ENCODE measurements around the gene CCDC38.

The CCDC38 gene

DNA sequence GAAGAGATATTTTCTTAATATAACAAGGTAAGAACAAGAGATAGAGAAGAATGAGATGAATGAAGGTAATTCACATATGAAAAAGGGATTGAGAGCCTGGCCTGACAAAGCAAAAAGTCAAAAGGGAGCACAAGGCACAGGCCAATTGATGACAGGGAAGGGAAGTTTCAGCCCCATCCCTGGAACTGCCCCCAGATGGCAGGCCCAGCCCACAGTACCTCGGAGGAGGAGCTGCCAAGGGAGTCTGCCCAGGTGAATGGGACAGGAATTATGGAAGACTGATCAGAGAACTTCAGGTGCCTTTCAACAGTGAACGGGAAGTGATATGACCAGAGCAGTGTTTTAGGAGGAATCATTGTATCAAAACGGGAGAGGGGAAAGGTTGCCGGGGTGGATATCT lies 68.0 kb downstream of the CCDC38 start:
- DNase-seq (ENCODE audit: low read depth), result no peak
- no peak overlapping the region for H3K4me3 ChIP-seq (ENCODE audit: low read depth, low read length)
- TF ChIP-seq, protein P1, sequence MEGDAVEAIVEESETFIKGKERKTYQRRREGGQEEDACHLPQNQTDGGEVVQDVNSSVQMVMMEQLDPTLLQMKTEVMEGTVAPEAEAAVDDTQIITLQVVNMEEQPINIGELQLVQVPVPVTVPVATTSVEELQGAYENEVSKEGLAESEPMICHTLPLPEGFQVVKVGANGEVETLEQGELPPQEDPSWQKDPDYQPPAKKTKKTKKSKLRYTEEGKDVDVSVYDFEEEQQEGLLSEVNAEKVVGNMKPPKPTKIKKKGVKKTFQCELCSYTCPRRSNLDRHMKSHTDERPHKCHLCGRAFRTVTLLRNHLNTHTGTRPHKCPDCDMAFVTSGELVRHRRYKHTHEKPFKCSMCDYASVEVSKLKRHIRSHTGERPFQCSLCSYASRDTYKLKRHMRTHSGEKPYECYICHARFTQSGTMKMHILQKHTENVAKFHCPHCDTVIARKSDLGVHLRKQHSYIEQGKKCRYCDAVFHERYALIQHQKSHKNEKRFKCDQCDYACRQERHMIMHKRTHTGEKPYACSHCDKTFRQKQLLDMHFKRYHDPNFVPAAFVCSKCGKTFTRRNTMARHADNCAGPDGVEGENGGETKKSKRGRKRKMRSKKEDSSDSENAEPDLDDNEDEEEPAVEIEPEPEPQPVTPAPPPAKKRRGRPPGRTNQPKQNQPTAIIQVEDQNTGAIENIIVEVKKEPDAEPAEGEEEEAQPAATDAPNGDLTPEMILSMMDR (IDR thresholded peaks at IDR 0.05; ENCODE audit: insufficient read depth, low read depth, low read length, missing control alignments), result no peak

DNA sequence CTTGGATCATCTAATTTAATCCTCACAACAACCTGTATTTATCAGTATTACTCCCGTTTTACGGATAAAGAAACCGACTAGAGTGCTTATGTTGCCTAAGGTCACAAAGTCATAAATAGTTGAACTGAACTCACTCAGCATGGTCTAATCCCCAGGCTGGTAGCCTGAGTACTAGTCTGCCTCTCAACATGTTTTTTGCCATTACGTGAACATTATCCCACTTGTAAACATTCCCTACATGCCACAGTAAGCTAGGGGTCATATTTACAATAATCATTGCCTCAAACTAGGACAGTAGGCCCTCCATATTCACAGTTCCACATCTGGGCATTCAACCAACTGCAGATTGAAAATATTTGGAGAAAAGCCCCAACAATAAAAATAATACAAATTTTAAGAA lies 71.5 kb downstream of the CCDC38 start:
- no peak for DNase-seq (ENCODE audit: low read depth)
- TF ChIP-seq, protein P1 (IDR thresholded peaks at IDR 0.05; ENCODE audit: insufficient read depth, low read depth, low read length, missing control alignments), result no peak
- H3K4me3 ChIP-seq (ENCODE audit: low read depth, low read length), result no peak overlapping the region

DNA sequence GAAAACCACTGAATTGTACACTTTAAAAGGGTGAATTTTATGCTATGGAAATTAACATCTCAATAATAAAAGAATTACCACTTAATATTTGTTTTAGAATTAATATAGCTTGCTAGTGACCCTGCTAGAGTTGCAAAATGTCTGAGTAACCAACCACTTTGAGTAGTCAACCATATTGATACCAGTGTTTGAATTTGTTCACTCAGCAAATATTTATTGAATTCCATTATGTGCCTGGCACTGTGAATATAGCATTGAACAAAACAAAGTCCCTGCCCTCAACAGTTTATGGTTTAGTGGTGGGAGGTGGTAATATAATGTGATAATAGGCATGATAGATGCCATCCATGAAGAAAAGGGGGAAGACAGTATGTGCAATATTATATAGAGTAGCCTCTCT lies 79.1 kb downstream of the CCDC38 start:
- TF ChIP-seq, protein P1 (IDR thresholded peaks at IDR 0.05; ENCODE audit: insufficient read depth, low read depth, low read length, missing control alignments), result no peak
- H3K4me3 ChIP-seq (ENCODE audit: low read depth, low read length), result no peak overlapping the region
- DNase-seq (ENCODE audit: low read depth), result no peak

DNA sequence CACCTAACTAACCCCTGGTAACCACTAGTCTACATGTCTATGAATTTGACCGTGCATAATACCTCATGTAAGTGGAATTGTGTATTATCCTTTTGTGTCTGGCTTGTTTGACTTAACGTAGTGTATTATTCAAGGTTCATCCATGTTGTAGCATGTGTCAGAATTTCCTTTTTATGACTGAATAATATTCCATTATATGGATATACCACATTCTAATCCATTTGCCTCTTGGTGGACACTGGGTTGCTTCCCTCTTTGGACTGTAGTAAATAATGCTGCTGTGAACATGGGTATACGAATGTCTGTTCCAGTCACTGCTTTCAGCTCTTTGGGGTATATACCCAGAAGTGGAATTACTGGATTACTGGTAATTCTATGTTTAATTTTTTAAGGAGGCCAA lies 80.4 kb downstream of the CCDC38 start:
- TF ChIP-seq, protein P1 (IDR thresholded peaks at IDR 0.05; ENCODE audit: insufficient read depth, low read depth, low read length, missing control alignments), result no peak
- no peak overlapping the region for H3K4me3 ChIP-seq (ENCODE audit: low read depth, low read length)
- no peak for DNase-seq (ENCODE audit: low read depth)

DNA sequence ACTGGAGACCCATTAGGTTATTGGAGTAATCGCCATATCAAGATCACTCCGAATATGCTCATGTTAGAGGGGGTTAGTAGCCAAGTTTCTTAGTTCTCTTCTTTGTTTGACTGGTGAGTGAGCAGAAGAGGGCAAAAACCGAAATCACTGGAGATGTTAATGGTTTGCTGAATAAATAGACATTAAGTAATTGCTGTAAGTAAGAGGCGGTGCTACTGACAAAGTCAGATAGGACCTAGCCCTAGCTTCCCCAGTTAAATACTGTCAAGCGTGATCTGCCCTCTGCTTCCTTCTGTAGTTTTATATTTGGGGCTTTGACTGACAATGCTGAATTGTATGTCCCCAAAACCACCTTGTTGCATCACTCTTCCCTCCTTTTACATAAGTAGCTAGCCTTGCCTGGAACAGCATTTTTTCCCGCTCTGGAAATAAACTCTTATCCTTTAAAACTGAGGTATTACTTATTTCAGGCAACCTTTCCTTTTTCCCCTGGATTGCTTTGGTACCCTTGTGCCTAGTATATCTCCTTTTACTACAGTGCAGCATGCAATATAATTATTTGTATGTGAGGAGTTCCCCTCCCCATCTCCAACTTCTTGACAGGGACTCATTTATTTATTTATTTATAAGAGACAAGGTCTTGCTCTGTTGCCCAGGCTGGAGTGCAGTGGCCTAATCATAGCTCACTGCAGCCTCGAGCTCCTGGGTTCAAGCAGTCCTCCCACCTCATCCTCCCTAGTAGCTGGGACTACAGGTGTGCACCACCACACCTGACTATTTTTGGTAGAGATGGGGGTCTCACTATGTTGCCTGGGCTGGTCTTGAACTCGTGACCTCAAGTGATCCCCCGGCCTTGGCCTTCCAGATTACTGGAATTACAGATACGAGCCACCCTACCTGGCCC lies 82.2 kb downstream of the CCDC38 start:
- TF ChIP-seq, protein P1 (IDR thresholded peaks at IDR 0.05; ENCODE audit: insufficient read depth, low read depth, low read length, missing control alignments), result no peak
- peak overlapping the region; percentile 86 for H3K4me3 ChIP-seq (ENCODE audit: low read depth, low read length)
- DNase-seq (ENCODE audit: low read depth), result no peak

DNA sequence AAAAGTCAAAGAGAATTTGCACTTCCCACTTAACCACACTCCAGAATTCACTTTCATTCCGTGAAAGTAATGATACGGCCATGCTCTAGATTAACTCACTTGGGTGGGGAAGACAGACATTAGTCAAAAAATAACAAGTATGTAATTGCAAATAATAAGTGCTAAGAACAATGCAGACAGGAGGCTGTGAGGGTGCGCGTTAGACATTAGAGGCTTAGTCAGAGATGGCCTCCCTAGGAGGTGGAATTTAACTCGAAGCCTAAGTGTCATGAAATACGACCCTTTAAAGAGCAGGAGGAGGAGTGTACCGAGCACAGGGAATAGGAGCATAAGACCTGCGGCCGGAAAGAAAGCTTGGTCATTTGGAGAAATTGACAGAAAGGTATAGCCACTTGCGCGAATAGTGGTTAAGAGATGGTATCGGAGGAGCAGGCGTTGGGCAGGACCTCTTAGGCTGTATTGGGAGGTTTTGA lies 83.0 kb downstream of the CCDC38 start:
- H3K4me3 ChIP-seq (ENCODE audit: low read depth, low read length), result peak overlapping the region; percentile 86
- TF ChIP-seq, protein P1 (IDR thresholded peaks at IDR 0.05; ENCODE audit: insufficient read depth, low read depth, low read length, missing control alignments), result no peak
- peak; percentile 44 for DNase-seq (ENCODE audit: low read depth)

All from GM12865 (cell line).